Dermis blood vessel endothelial cell (primary cell): ENCODE results near the gene EFCAB5. TPM values are rescaled to one million over a fixed set of nuclear protein-coding genes. Genes with fewer than 3 reads are reported as not detected.
"Not testable (repeated sequence)": the region's sequence is repeated elsewhere in the genome, so short reads cannot be mapped to it uniquely, and the experiment has no call there.

Experiments
- DNase-seq: peaks from one replicate; pipeline ENCODE4 v3.0.0; 2010
- total RNA-seq: library from RNA; depleted of rRNA; stranded (reverse); fragments of >200 nt; gene quantifications from 2 replicates; pipeline ENCODE4 v1.2.3, GENCODE V29; 2014

Gene EFCAB5
- total RNA-seq, 1 donor from 2014 or later: 0.17 TPM

- peak; percentile 31 for DNase-seq
Observed at GRCh38 chr17:30101686-30102390, 160.4 kb downstream of the EFCAB5 start.

- no peak for DNase-seq
Observed at GRCh38 chr17:30103921-30104320, 162.5 kb downstream of the EFCAB5 start.

- DNase-seq: peak; percentile 90
Observed at GRCh38 chr17:30104575-30105339, 163.3 kb downstream of the EFCAB5 start.

- DNase-seq: no peak
Observed at GRCh38 chr17:30112794-30113193, 171.4 kb downstream of the EFCAB5 start.

GRCh38 chr17:30113213-30113612 is 171.8 kb downstream of the EFCAB5 start:
- DNase-seq: no peak

- no peak for DNase-seq
Observed at GRCh38 chr17:30116345-30116660, 174.9 kb downstream of the EFCAB5 start.

- peak; percentile 98 for DNase-seq
Observed at GRCh38 chr17:30116661-30117551, 175.5 kb downstream of the EFCAB5 start, which contains the start of gene NSRP1. TSS of gene NSRP1 (plus strand) at chr17:30116816. CDS start at chr17:30116844, 28 bp downstream.

GRCh38 chr17:30117675-30118081 is 176.2 kb downstream of the EFCAB5 start:
- peak; percentile 34 for DNase-seq

GRCh38 chr17:30118635-30119034 is 177.2 kb downstream of the EFCAB5 start:
- DNase-seq: not testable (repeated sequence)

- DNase-seq: no peak
Observed at GRCh38 chr17:30124273-30124796, 182.9 kb downstream of the EFCAB5 start.

- no peak for DNase-seq
Observed at GRCh38 chr17:30130121-30130520, 188.7 kb downstream of the EFCAB5 start.

- DNase-seq: no peak
Observed at GRCh38 chr17:30132615-30133014, 191.2 kb downstream of the EFCAB5 start.

- no peak for DNase-seq
Observed at GRCh38 chr17:30133197-30133596, 191.8 kb downstream of the EFCAB5 start.

- DNase-seq: peak; percentile 17
Observed at GRCh38 chr17:30134551-30134950, 193.1 kb downstream of the EFCAB5 start.

GRCh38 chr17:30137158-30137557 is 195.7 kb downstream of the EFCAB5 start:
- DNase-seq: no peak

- not testable (repeated sequence) for DNase-seq
Observed at GRCh38 chr17:30147860-30148259, 206.4 kb downstream of the EFCAB5 start.

- no peak for DNase-seq
Observed at GRCh38 chr17:30148376-30148775, 206.9 kb downstream of the EFCAB5 start.

GRCh38 chr17:30151471-30151870 is 210.0 kb downstream of the EFCAB5 start:
- DNase-seq: no peak

- no peak for DNase-seq
Observed at GRCh38 chr17:30153463-30153862, 212.0 kb downstream of the EFCAB5 start.

GRCh38 chr17:30155389-30155788 is 214.0 kb downstream of the EFCAB5 start:
- no peak for DNase-seq
